Measurements from ENCODE around the gene UGT1A5.

Gene UGT1A5

DNA sequence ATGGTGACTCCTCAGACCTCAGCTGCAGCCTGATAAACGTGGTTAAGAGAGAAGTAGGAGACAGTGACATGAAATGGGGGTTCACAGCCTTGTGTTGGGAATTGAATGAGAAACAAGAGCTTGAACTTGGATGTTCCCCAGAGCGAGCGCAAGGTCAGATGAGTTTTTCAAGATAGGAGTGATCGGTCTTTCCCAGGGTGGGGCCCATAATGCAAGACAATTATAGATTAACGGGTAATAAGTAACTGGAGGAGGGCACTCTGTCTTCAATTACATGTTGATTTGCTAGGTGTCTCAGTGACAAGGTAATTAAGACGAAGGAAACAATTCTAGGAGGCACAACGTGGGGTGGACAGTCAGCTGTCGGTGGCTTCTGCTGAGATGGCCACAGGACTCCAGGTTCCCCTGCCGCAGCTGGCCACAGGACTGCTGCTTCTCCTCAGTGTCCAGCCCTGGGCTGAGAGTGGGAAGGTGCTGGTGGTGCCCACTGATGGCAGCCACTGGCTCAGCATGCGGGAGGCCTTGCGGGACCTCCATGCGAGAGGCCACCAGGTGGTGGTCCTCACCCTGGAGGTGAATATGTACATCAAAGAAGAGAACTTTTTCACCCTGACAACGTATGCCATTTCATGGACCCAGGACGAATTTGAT lies at the start of gene UGT1A5:
Gene UGT1A5, plus strand, starts transcription at position 297 of the 651 bp plus-strand sequence. Its CDS starts 85 bp downstream, at position 382.
- in situ Hi-C loops (cut with MboI; ENCODE audit: low sequenced_read_pairs) = no loop called here

DNA sequence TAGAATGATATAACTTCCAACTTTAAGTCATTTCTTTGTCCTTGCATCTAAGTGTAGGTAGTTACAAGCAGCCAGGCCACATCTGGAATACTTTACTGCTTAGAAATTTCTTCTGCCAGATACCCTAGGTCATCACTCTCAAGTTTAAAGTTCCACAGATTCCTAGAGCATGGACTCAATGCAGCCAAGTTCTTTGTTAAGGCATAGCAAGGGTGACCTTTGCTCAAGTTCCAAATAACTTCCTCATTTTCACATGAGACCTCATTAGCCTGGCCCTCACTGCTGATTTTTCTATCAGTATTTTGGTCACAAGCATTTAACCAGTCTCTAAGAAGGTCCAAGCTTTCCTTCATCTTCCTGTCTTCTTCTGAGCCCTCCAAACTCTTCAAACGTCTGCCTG lies 48.8 kb upstream of the UGT1A5 start:
- in situ Hi-C loops (cut with MboI; ENCODE audit: low sequenced_read_pairs) = no loop called here

- in situ Hi-C loops (cut with MboI; ENCODE audit: low sequenced_read_pairs) = no loop called here
Measured at GRCh38 chr2:233668605-233669260, 44.0 kb upstream of the UGT1A5 start.

GRCh38 chr2:233671290-233672161 lies 41.2 kb upstream of the UGT1A5 start, which contains the start of gene UGT1A9:
Gene UGT1A9, plus strand, starts transcription at chr2:233671898. Its CDS starts 37 bp downstream, at chr2:233671935.
- in situ Hi-C loops (cut with MboI; ENCODE audit: low sequenced_read_pairs) = no loop called here

DNA sequence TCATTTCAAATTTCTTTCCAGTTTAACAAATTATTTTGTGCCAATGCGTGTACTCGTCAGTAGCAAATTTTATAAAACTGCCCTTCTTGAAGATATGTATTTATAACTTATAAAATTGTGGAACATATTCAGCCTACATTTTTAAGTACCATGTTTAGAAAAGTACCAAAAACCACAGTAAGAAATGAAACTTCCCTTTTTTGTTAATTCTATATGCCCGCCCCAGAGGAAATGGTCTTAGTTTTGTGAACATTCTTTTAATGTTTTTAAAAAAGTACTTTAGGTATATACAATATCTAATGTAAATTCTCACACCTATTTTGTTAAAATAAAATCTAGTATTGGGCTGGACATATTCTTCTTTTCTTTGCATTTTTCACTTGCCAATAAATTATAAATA lies 39.8 kb upstream of the UGT1A5 start:
- in situ Hi-C loops (cut with MboI; ENCODE audit: low sequenced_read_pairs) = no loop called here

GRCh38 chr2:233673896-233674295 lies 38.8 kb upstream of the UGT1A5 start:
- in situ Hi-C loops (cut with MboI; ENCODE audit: low sequenced_read_pairs) = no loop called here

- in situ Hi-C loops (cut with MboI; ENCODE audit: low sequenced_read_pairs) = no loop called here
Measured at GRCh38 chr2:233674314-233674713, 38.4 kb upstream of the UGT1A5 start.

DNA sequence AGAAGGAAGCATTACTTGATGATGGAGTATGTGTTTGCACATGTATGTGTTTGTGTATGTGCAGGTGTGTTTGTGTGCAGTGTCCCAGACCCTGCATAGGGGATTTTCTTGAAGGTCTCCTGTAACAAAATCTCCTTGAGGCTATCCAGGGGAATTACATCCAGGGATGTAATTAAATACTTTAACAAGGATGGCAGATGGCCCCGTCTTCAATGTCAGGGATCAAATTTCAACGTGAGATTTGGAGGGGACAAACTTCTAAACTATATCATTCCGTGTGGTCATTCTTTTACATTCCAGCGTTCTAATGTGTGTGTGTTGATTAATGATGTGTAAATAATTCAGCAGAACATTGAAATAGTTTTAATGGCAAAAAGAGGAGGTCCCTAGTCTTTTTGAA lies 37.7 kb upstream of the UGT1A5 start:
- in situ Hi-C loops (cut with MboI; ENCODE audit: low sequenced_read_pairs) = no loop called here

GRCh38 chr2:233676046-233676445 lies 36.7 kb upstream of the UGT1A5 start:
- in situ Hi-C loops (cut with MboI; ENCODE audit: low sequenced_read_pairs) = no loop called here

GRCh38 chr2:233679196-233679595 lies 33.5 kb upstream of the UGT1A5 start:
- in situ Hi-C loops (cut with MboI; ENCODE audit: low sequenced_read_pairs) = no loop called here

GRCh38 chr2:233680361-233681045 lies 32.2 kb upstream of the UGT1A5 start:
- in situ Hi-C loops (cut with MboI; ENCODE audit: low sequenced_read_pairs) = no loop called here

GRCh38 chr2:233681521-233682099 lies 31.1 kb upstream of the UGT1A5 start, which contains the start of gene UGT1A7:
Gene UGT1A7, plus strand, starts transcription at chr2:233681901. Its CDS starts 37 bp downstream, at chr2:233681938.
- in situ Hi-C loops (cut with MboI; ENCODE audit: low sequenced_read_pairs) = no loop called here

DNA sequence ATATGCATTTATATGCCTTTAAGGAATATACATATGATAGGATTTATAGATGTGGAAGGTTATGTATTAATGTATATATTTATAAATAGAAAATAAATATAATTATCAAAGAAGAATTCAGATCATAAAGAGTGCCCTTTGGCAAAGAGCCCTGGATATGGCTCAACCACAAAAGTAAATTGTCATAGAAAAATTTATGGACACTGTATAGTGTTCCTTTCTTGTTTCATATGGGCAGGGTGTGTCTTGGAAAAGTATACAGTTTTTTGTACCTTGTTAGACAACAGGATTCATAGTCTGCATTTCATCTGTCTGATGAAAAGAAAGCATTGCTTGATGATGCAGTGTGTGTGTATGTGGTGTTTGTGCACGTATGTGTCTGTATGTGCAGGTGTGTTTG lies 28.1 kb upstream of the UGT1A5 start:
- in situ Hi-C loops (cut with MboI; ENCODE audit: low sequenced_read_pairs) = no loop called here

GRCh38 chr2:233686928-233687327 lies 25.8 kb upstream of the UGT1A5 start:
- in situ Hi-C loops (cut with MboI; ENCODE audit: low sequenced_read_pairs) = no loop called here

DNA sequence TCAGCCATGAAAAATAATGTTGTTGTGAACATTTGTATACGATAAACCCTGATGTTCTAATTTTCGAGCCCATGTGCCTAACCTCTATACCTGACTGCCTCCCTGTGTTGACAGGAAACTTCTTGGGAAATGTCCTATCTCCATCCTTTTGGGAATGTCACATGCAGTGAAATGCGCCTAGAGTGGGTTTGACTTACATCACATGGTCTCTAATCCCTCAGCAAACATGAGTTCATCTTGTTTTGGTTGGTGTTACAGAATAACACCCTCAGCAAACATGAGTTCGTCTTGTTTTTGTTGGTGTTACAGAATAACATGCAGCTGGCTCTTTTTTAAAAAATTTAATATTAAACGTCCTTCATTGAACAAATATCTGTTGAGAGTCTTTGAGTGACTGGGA lies 24.4 kb upstream of the UGT1A5 start:
- in situ Hi-C loops (cut with MboI; ENCODE audit: low sequenced_read_pairs) = no loop called here

- in situ Hi-C loops (cut with MboI; ENCODE audit: low sequenced_read_pairs) = no loop called here
Measured at GRCh38 chr2:233689031-233689430, 23.7 kb upstream of the UGT1A5 start.

DNA sequence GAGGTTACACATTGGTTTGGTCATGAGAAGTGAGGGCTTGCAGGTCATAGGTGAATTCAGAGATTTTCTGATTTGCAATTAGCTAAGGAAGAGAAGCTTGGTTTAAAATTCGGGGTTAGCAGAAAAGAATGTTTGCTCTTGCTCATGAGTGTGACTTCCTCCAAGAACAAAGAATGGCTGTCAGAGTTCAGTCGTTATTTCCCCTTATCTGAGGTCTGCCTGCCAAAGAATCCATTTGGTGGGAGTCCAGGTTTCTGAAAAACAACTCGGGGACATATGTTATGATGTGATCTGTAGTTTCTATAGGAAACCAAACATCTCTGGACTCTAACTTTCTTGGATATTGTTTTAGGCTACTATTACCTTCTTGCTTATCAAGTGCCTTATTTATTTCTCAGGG lies 23.2 kb upstream of the UGT1A5 start:
- in situ Hi-C loops (cut with MboI; ENCODE audit: low sequenced_read_pairs) = no loop called here

DNA sequence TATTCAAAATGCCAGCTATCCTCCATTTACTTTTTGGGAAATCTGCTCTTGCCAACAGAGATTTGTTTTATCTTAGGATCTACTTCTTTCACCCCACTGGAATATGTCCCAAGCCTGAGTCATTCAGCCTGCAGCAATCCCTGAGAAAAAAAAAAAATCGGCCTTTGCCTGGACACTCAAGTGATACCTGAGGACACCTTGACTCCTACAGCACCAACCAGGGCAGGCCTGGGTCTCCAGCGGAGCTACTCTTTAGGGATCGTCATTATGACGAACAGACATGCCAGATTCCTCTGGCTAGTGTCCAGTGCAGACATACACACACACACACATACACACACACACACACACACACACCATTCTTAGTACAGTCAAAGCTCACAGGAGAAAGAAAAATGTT lies 22.3 kb upstream of the UGT1A5 start:
- in situ Hi-C loops (cut with MboI; ENCODE audit: low sequenced_read_pairs) = no loop called here

DNA sequence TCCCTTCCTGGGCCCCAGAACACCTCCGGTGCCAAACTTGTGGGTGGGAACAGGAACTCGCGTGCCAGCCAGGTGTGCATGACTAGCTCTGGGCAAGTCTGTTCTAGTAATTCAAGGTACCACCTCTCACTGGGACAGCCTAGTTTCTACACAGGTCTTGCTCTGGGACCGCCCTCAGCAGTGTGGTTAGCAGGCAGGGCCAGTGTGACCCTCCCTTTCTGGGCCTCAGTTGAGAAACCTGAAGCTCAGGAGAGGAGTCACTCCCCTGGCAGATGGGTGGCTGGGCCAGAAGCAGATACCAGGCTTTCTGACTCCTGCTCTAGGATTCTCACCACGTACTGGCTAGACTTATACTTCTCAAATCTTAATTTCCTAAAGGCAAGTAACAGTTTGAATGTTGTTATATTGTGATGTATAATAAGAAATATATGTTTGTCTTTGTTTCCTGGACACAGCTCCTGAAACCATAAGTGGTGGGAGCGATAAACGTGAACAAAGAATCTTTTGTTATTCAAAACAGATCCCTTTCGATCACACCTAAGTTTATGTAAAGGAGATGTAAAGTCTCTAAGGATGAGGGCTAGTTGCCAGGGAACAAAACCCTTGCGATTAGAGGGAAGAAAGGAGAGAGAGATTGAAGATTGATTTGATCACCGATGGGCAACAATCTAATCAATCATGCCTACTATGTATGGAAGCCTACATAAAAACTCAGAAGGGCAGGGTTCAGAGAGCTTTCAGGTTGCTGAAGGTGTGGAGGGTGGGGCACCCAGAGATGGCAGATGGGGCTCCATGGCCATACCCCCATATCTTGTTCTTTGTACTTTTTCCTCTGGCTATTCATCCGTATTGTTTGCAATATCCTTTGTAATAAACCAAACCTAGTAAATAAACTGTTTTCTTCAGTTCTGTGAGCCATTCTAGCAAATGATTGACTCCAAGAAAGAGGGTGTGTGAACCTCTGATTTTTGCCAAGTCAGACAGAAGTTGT lies 21.0 kb upstream of the UGT1A5 start:
- in situ Hi-C loops (cut with MboI; ENCODE audit: low sequenced_read_pairs) = no loop called here

All from hTERT RPE-1 (cell line).